MM.1S (cell line): ENCODE data around the gene PGF.

ENCODE experiments used
- EZH2phosphoT487 ChIP-seq: fragments of 300-600 bp; sonication (generic); IDR thresholded peaks from 2 replicates; pipeline ENCODE4 v1.6.1; 2018; ENCODE audit warnings: antibody characterized with exemption, low read length
- TF ChIP-seq, protein P1 (sequence below): fragments of 300-600 bp; sonication (generic); IDR thresholded peaks from 2 replicates; pipeline ENCODE4 v1.5.1; 2016; ENCODE audit warnings: antibody characterized with exemption, low read length, mixed read lengths

DNA sequence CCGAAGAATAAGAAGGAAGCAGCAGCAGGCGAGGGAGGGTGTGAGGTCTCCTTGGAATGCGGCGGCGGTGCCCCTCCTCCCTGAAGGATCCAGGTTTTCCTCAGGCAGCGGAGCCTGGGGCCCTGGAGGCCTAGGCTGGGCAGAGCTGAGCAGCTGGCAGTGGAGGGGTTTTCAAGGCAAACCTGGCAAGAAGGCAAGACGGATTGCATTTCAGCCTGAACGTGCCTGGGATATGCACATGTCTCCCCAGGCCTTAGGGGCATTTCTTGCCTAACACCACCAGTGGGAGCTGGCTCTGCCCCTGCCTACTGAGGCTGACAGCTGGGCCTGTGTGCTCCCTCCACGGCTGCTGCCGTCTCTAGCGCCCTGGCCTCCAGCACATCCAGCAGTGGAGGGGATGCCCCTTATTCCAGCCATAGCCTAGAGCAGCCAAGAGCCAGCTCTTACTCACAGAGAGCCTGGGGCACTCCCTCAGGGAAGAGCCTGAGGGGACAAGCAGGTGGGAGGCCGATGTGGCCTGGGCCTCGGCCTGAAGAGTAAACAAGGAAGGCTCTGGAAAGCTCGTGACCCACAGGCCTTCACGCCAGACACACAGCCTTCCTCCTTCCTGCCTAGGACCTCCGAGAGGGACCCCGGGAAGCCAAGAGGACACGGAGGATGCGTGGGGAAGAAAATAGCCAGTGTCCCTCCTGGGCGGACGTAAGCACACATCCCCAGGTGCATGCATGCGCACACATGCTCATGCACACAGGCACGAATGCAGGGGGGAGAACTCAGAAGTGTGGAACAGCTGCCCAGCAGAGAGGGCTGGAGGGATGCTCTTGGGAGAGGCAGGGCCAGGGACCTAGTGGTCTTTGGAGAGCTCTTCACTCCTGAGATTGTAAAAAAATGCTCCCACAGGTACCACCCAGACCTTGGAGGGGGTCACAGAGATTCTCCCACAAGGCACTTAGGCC, 24.3 kb upstream of the PGF start:
- TF ChIP-seq, protein P1, sequence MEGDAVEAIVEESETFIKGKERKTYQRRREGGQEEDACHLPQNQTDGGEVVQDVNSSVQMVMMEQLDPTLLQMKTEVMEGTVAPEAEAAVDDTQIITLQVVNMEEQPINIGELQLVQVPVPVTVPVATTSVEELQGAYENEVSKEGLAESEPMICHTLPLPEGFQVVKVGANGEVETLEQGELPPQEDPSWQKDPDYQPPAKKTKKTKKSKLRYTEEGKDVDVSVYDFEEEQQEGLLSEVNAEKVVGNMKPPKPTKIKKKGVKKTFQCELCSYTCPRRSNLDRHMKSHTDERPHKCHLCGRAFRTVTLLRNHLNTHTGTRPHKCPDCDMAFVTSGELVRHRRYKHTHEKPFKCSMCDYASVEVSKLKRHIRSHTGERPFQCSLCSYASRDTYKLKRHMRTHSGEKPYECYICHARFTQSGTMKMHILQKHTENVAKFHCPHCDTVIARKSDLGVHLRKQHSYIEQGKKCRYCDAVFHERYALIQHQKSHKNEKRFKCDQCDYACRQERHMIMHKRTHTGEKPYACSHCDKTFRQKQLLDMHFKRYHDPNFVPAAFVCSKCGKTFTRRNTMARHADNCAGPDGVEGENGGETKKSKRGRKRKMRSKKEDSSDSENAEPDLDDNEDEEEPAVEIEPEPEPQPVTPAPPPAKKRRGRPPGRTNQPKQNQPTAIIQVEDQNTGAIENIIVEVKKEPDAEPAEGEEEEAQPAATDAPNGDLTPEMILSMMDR = no peak
- no peak for TF ChIP-seq EZH2phosphoT487
